HCT116 (cell line): ENCODE data around the gene UPP1. TPM values are rescaled to one million over a fixed set of nuclear protein-coding genes. Genes with fewer than 3 reads are reported as not detected.

Experiments
- ATAC-seq: fragments of 200-7000 bp; cut with Tn5 transposase; 2 replicates; pipeline ENCODE4 v1.9.1; 2020; ENCODE audit warnings: mild to moderate bottlenecking, moderate library complexity
- BruUV-seq: library from RNA; stranded (reverse); fragments of 400-500 nt; replicated peaks from 2 replicates; lab custom pipeline; 2021; lab: Mats Ljungman, UMichigan
- CTCF ChIA-PET: fragments of 300-600 bp; sonication (Branson Sonifier 250); formaldehyde crosslinking; loops from one replicate; lab custom pipeline; 2021; ENCODE audit warnings: antibody characterized with exemption; lab: Charles Lee
- POLR2A ChIA-PET: fragments of 300-600, 350-600 bp; sonication (Branson Sonifier 250); formaldehyde crosslinking; loops from one replicate; lab custom pipeline; 2021; ENCODE audit warnings: antibody characterized with exemption; lab: Charles Lee
- RAD21 ChIA-PET, 2 experiments: fragments of 300-600 bp; sonication (Branson Sonifier 250); formaldehyde crosslinking; loops; one replicate each; lab custom pipeline; 2023; ENCODE audit warnings: low total read pairs in 2 of 2; ENCODE audit not compliant: uncharacterized antibody in 2 of 2, unreplicated experiment in 2 of 2, low non-redundant PET in 1 of 2; lab: Charles Lee
- DNase-seq: peaks from one replicate; pipeline ENCODE4 v3.0.0-alpha.2; 2010; ENCODE audit warnings: low read depth, low spot score
- H2AFZ ChIP-seq: fragments of 200-600 bp; shearing (Covaris generic), sonication (generic); 2 replicates; pipeline ENCODE4 v1.6.1; 2017; ENCODE audit warnings: low read depth, mixed run types, mixed read lengths, antibody characterized with exemption, low read length; ENCODE audit not compliant: poor library complexity, severe bottlenecking
- H3K27ac ChIP-seq: 2 replicates; pipeline ENCODE4 v1.5.1; 2012; ENCODE audit warnings: low read depth, low read length
- H3K27me3 ChIP-seq: fragments of 200-600 bp; sonication (generic); 2 replicates; pipeline ENCODE4 v1.6.1; 2016; ENCODE audit warnings: mixed run types, low read length, mixed read lengths; ENCODE audit not compliant: insufficient read depth
- H3K36me3 ChIP-seq, 2 experiments: fragments of 200-500 bp in 1 of 2; fragments of 200-600 bp in 1 of 2; sonication (Bioruptor generic) in 1 of 2; sonication (generic) in 1 of 2; 2 replicates each; pipeline versions ENCODE4 v1.5.1 to v1.6.1; 2014 to 2016; ENCODE audit warnings: low read length in 2 of 2, inconsistent platforms in 1 of 2, mixed read lengths in 1 of 2, mixed run types in 1 of 2; ENCODE audit not compliant: insufficient read depth in 2 of 2, control insufficient read depth in 1 of 2
- H3K4me1 ChIP-seq, 2 experiments: fragments of 200-600 bp in 1 of 2; sonication (generic) in 1 of 2; 2 replicates each; pipeline versions ENCODE4 v1.5.1 to v1.6.1; 2012 to 2017; ENCODE audit warnings: low read length in 2 of 2, inconsistent platforms in 1 of 2, mild to moderate bottlenecking in 1 of 2, mixed read lengths in 1 of 2, mixed run types in 1 of 2, moderate library complexity in 1 of 2; ENCODE audit not compliant: insufficient read depth in 2 of 2, control insufficient read depth in 1 of 2
- H3K4me2 ChIP-seq: fragments of 200-600 bp; sonication (generic); 2 replicates; pipeline ENCODE4 v1.6.1; 2017; ENCODE audit warnings: mixed run types, low read length, mixed read lengths
- H3K4me3 ChIP-seq, 2 experiments: fragments of 200-600 bp in 1 of 2; sonication (generic) in 1 of 2; replicated peaks in 1 of 2; 2 replicates each; pipeline ENCODE4 v1.5.1; 2011 to 2016; ENCODE audit warnings: low read length in 2 of 2, control low read depth in 1 of 2, low read depth in 1 of 2, mild to moderate bottlenecking in 1 of 2, mixed read lengths in 1 of 2, mixed run types in 1 of 2
- H3K79me2 ChIP-seq: fragments of 200-600 bp; sonication (generic); 2 replicates; pipeline ENCODE4 v1.6.1; 2017; ENCODE audit warnings: mild to moderate bottlenecking, mixed run types, low read length, moderate library complexity, mixed read lengths; ENCODE audit not compliant: insufficient read depth
- H3K9ac ChIP-seq: fragments of 200-600 bp; sonication (generic); 2 replicates; pipeline ENCODE4 v1.6.1; 2016; ENCODE audit warnings: low read length, mixed read lengths
- H3K9me2 ChIP-seq: fragments of 200-600 bp; sonication (generic), shearing (Covaris generic); 2 replicates; pipeline ENCODE4 v1.6.1; 2017; ENCODE audit warnings: mixed run types, mild to moderate bottlenecking, moderate library complexity; ENCODE audit not compliant: insufficient read depth
- H3K9me3 ChIP-seq, 2 experiments: fragments of 200-500 bp in 1 of 2; fragments of 200-600 bp in 1 of 2; sonication (Bioruptor generic) in 1 of 2; sonication (generic) in 1 of 2; 2 replicates each; pipeline ENCODE4 v1.6.1; 2014 to 2017; ENCODE audit warnings: low read length in 2 of 2, mixed read lengths in 2 of 2, inconsistent platforms in 1 of 2, low read depth in 1 of 2, mild to moderate bottlenecking in 1 of 2, mixed run types in 1 of 2, moderate library complexity in 1 of 2; ENCODE audit not compliant: control insufficient read depth in 1 of 2, insufficient read depth in 1 of 2
- H4K20me1 ChIP-seq: fragments of 200-600 bp; sonication (generic), shearing (Covaris generic); 2 replicates; pipeline ENCODE4 v1.6.1; 2017; ENCODE audit warnings: mixed run types, mild to moderate bottlenecking, moderate library complexity; ENCODE audit not compliant: insufficient read depth
- POLR2AphosphoS5 ChIP-seq: IDR thresholded peaks from 2 replicates; pipeline ENCODE4 v1.6.1; 2011; ENCODE audit warnings: mild to moderate bottlenecking, low read depth, low read length, moderate library complexity
- intact Hi-C: fragments of 100-400 bp; cut with micrococcal nuclease; formaldehyde crosslinking; loops from 2 replicates; pipeline ENCODE4 v1.10.0; 2022
- total RNA-seq: library from RNA; stranded (reverse); gene quantifications from one replicate; pipeline ENCODE4 v1.2.1, GENCODE V29; 2021; ENCODE audit not compliant: unreplicated experiment
- TF ChIP-seq, protein P1 (sequence below): IDR thresholded peaks from 2 replicates; pipeline ENCODE4 v1.6.1; 2011; ENCODE audit warnings: mild to moderate bottlenecking, low read length, moderate library complexity; ENCODE audit not compliant: insufficient replicate concordance; ENCODE audit errors: extremely low read depth
- TF ChIP-seq, protein P2 (sequence below), 3 experiments: fragments of 200-600 bp in 1 of 3; sonication (generic) in 1 of 3; IDR thresholded peaks in 2 of 3; conservative IDR thresholded peaks in 1 of 3; 2 replicates each; pipeline ENCODE4 v1.5.1; 2012 to 2017; ENCODE audit warnings: low read depth in 2 of 3, low read length in 2 of 3, antibody characterized with exemption in 1 of 3, borderline replicate concordance in 1 of 3, control low read depth in 1 of 3, mild to moderate bottlenecking in 1 of 3, mixed read lengths in 1 of 3, mixed run types in 1 of 3, moderate library complexity in 1 of 3; ENCODE audit not compliant: insufficient read depth in 1 of 3

UPP1 gene
- total RNA-seq, 1 experiment from 2014 or later, result 42.7 TPM

DNA sequence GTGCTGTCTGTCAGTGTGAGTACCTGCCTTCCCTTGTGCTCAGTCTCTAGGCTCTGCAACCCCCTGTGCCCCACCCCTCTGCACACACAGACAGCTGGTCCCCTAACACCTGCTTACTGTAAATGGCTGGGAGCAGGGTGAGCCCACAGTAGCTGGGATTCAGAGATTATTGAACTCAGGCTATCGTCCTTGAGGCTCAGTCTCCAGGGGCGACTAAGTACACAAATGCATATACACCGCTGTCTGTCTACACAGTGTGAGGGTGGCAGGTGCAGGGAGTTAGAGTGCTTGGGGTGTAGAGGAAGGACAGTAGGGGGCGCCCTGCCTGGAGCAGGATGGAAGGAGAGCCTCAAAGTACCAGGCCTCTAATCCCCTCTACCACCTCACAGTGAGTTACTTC, 12.9 kb downstream of the UPP1 start:
- H3K4me1 ChIP-seq, result no peaks in the 10 kb centered on the region
- H4K20me1 ChIP-seq, result no peaks in the 10 kb centered on the region
- H3K27ac ChIP-seq, result no peak overlapping the region
- no peaks in the 10 kb centered on the region for H3K9me2 ChIP-seq
- TF ChIP-seq POLR2AphosphoS5, result 0 out of 2 replicates have a peak, but pooled peaks have one; percentile 13
- TF ChIP-seq, protein P1, sequence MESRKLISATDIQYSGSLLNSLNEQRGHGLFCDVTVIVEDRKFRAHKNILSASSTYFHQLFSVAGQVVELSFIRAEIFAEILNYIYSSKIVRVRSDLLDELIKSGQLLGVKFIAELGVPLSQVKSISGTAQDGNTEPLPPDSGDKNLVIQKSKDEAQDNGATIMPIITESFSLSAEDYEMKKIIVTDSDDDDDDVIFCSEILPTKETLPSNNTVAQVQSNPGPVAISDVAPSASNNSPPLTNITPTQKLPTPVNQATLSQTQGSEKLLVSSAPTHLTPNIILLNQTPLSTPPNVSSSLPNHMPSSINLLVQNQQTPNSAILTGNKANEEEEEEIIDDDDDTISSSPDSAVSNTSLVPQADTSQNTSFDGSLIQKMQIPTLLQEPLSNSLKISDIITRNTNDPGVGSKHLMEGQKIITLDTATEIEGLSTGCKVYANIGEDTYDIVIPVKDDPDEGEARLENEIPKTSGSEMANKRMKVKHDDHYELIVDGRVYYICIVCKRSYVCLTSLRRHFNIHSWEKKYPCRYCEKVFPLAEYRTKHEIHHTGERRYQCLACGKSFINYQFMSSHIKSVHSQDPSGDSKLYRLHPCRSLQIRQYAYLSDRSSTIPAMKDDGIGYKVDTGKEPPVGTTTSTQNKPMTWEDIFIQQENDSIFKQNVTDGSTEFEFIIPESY, result no peak
- TF ChIP-seq, protein P2, sequence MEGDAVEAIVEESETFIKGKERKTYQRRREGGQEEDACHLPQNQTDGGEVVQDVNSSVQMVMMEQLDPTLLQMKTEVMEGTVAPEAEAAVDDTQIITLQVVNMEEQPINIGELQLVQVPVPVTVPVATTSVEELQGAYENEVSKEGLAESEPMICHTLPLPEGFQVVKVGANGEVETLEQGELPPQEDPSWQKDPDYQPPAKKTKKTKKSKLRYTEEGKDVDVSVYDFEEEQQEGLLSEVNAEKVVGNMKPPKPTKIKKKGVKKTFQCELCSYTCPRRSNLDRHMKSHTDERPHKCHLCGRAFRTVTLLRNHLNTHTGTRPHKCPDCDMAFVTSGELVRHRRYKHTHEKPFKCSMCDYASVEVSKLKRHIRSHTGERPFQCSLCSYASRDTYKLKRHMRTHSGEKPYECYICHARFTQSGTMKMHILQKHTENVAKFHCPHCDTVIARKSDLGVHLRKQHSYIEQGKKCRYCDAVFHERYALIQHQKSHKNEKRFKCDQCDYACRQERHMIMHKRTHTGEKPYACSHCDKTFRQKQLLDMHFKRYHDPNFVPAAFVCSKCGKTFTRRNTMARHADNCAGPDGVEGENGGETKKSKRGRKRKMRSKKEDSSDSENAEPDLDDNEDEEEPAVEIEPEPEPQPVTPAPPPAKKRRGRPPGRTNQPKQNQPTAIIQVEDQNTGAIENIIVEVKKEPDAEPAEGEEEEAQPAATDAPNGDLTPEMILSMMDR (IDR thresholded peaks at IDR 0.05 in 2 of 3, conservative IDR thresholded peaks at IDR 0.05 in 1 of 3; ENCODE audit: borderline replicate concordance in 1 of 3, insufficient read depth in 1 of 3, low read depth in 2 of 3, low read length in 2 of 3), result peak in 2 of 3 experiments; percentile 48 to 53; a peak in 4 of 6 replicates
- CTCF ChIA-PET, result no interaction called here
- intact Hi-C loops, result no loop called here
- no peak overlapping the region for H3K4me2 ChIP-seq
- H3K79me2 ChIP-seq, result no peaks in the 10 kb centered on the region
- no peaks in the 10 kb centered on the region for H3K27me3 ChIP-seq
- RAD21 ChIA-PET, result no interaction called here
- POLR2A ChIA-PET, result no interaction called here
- no TSS peak for BruUV-seq
- no peak overlapping the region for H3K4me3 ChIP-seq
- H3K9me3 ChIP-seq, result no peaks in the 10 kb centered on the region
- DNase-seq (no peak), ATAC-seq (peak; percentile 61; the same call in 1 of the 2 replicates)
- H3K36me3 ChIP-seq, result peaks cover 2 to 27% of the 10 kb centered on the region in 2 experiments; a peak in 1 of 4 replicates
- no peak overlapping the region for H3K9ac ChIP-seq
- no peak overlapping the region for H2AFZ ChIP-seq
